SK-N-SH treated with all-trans-retinoic acid at 6 μM for 48 hours (cell line): Measurements from ENCODE around the gene DDX24.

Experiments used
- ATAC-seq: fragments of 200-7000 bp; cut with Tn5 transposase; 3 replicates; pipeline ENCODE4 v1.9.1; 2020; ENCODE audit warnings: mild to moderate bottlenecking, moderate library complexity
- ARNTL ChIP-seq: fragments of 450-650 bp; formaldehyde crosslinking; IDR thresholded peaks from 2 replicates; pipeline ENCODE4 v1.5.0; 2020; ENCODE audit warnings: low read depth, mild to moderate bottlenecking, moderate library complexity, borderline replicate concordance
- BACH2 ChIP-seq: fragments of 250-450 bp; sonication (Bioruptor Pico); IDR thresholded peaks from 2 replicates; pipeline ENCODE4 v1.9.0; 2021; ENCODE audit warnings: mild to moderate bottlenecking, borderline replicate concordance
- CSDC2 ChIP-seq: fragments of 250-450 bp; sonication (Bioruptor Pico); IDR thresholded peaks from 2 replicates; pipeline ENCODE4 v1.5.0; 2020; ENCODE audit warnings: mild to moderate bottlenecking, moderate library complexity
- ESRRG ChIP-seq: fragments of 250-450 bp; sonication (Bioruptor Pico); IDR thresholded peaks from 2 replicates; pipeline ENCODE4 v1.6.1; 2021; ENCODE audit warnings: mild to moderate bottlenecking
- GLIS3 ChIP-seq: fragments of 250-450 bp; sonication (Bioruptor Pico); IDR thresholded peaks from 2 replicates; pipeline ENCODE4 v1.5.0; 2020; ENCODE audit warnings: mild to moderate bottlenecking, moderate library complexity
- ISL1 ChIP-seq: fragments of 250-450 bp; sonication (Bioruptor Pico); IDR thresholded peaks from 2 replicates; pipeline ENCODE4 v2.1.2; 2022; ENCODE audit warnings: mild to moderate bottlenecking, moderate library complexity
- OSR1 ChIP-seq: fragments of 250-450 bp; sonication (Bioruptor Pico); IDR thresholded peaks from 2 replicates; pipeline ENCODE4 v1.8.0; 2022; ENCODE audit warnings: moderate library complexity, mild to moderate bottlenecking, inconsistent platforms
- PPARA ChIP-seq: fragments of 250-450 bp; sonication (Bioruptor Pico); IDR thresholded peaks from 2 replicates; pipeline ENCODE4 v1.5.0; 2020; ENCODE audit warnings: mild to moderate bottlenecking, borderline replicate concordance
- RARB ChIP-seq: fragments of 250-450 bp; sonication (Bioruptor Pico); IDR thresholded peaks from 2 replicates; pipeline ENCODE4 v1.8.0; 2021; ENCODE audit warnings: mild to moderate bottlenecking, moderate library complexity
- SNAI2 ChIP-seq: fragments of 250-450 bp; sonication (Bioruptor Pico); IDR thresholded peaks from 2 replicates; pipeline ENCODE4 v1.5.0; 2020; ENCODE audit warnings: mild to moderate bottlenecking, moderate library complexity
- TCF4 ChIP-seq: fragments of 250-450 bp; sonication (Bioruptor Pico); IDR thresholded peaks from 2 replicates; pipeline ENCODE4 v1.8.0; 2021; ENCODE audit warnings: mild to moderate bottlenecking, moderate library complexity, borderline replicate concordance
- ZC3H10 ChIP-seq: fragments of 250-450 bp; sonication (Bioruptor Pico); IDR thresholded peaks from 2 replicates; pipeline ENCODE4 v1.5.1; 2021; ENCODE audit warnings: mild to moderate bottlenecking, moderate library complexity
- ZFP3 ChIP-seq: fragments of 250-450 bp; sonication (Bioruptor Pico); IDR thresholded peaks from 2 replicates; pipeline ENCODE4 v1.5.0; 2020; ENCODE audit warnings: mild to moderate bottlenecking, moderate library complexity
- ZFP30 ChIP-seq: fragments of 450-650 bp; formaldehyde crosslinking; IDR thresholded peaks from 2 replicates; pipeline ENCODE4 v1.5.0; 2022; ENCODE audit warnings: mild to moderate bottlenecking, moderate library complexity
- ZNF70 ChIP-seq: fragments of 450-650 bp; formaldehyde crosslinking; IDR thresholded peaks from 2 replicates; pipeline ENCODE4 v1.5.0; 2020; ENCODE audit warnings: mild to moderate bottlenecking, moderate library complexity
- ZNF8 ChIP-seq: fragments of 450-650 bp; formaldehyde crosslinking; IDR thresholded peaks from 2 replicates; pipeline ENCODE4 v1.5.0; 2020; ENCODE audit warnings: mild to moderate bottlenecking, moderate library complexity
- TF ChIP-seq, protein P1 (sequence below): fragments of 250-450 bp; sonication (Bioruptor Pico); IDR thresholded peaks from 2 replicates; pipeline ENCODE4 v1.5.1; 2020; ENCODE audit warnings: low read depth, mild to moderate bottlenecking, moderate library complexity
- TF ChIP-seq, protein P2 (sequence below): fragments of 250-450 bp; sonication (Bioruptor Pico); IDR thresholded peaks from 2 replicates; pipeline ENCODE4 v1.8.0; 2021; ENCODE audit warnings: low read depth, mild to moderate bottlenecking, moderate library complexity, borderline replicate concordance
- TF ChIP-seq, protein P3 (sequence below): fragments of 250-450 bp; sonication (Bioruptor Pico); IDR thresholded peaks from 2 replicates; pipeline ENCODE4 v1.8.0; 2020; ENCODE audit warnings: mild to moderate bottlenecking, moderate library complexity, borderline replicate concordance
- TF ChIP-seq, protein P4 (sequence below): fragments of 250-450 bp; sonication (Bioruptor Pico); IDR thresholded peaks from 2 replicates; pipeline ENCODE4 v1.5.1; 2021; ENCODE audit warnings: mild to moderate bottlenecking, moderate library complexity
- TF ChIP-seq, protein P5 (sequence below): fragments of 250-450 bp; sonication (Bioruptor Pico); IDR thresholded peaks from 2 replicates; pipeline ENCODE4 v1.5.0; 2020; ENCODE audit warnings: mild to moderate bottlenecking, moderate library complexity

Gene DDX24

DNA sequence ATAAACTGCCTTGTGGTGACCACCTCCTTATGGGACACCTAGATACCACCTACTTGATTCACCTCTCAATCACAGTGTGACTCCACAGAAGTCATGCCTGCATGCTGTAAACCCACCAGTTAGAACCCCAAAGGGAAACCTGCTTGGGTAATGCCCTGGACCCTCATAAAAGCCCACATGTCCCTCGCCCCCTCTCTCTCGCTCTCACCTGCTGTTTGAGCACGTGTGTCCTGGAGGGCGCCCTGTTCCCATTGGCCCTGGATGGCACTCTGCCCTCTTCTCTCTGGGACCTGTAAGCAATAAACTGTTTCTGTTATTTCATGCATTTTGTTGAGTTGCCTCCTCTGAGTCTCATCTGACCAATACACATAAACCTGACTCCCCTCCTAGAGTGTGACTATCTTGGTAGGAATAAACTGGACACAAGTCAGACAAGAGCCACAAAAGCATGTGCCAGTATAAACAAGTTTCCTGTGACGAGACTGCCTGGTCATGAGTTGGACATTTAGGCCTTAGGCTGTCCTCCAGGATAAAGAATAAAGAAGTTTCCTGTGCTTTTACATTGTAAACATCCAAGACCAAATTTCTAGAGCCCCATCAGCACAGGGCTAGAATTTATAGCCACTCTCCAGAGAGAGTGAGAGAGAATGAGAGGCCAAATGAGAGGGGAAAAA, 39.8 kb upstream of the DDX24 start (continued):
- TF ChIP-seq GLIS3 (CRISPR knock-in tag) (no peak), ZNF8 (no peak), ZFP3 (no peak), ARNTL (no peak), ZFP30 (no peak), SNAI2 (no peak), RARB (no peak), PPARA (CRISPR knock-in tag) (no peak), OSR1 (CRISPR knock-in tag) (no peak), ZC3H10 (no peak)
- TF ChIP-seq, protein P1, sequence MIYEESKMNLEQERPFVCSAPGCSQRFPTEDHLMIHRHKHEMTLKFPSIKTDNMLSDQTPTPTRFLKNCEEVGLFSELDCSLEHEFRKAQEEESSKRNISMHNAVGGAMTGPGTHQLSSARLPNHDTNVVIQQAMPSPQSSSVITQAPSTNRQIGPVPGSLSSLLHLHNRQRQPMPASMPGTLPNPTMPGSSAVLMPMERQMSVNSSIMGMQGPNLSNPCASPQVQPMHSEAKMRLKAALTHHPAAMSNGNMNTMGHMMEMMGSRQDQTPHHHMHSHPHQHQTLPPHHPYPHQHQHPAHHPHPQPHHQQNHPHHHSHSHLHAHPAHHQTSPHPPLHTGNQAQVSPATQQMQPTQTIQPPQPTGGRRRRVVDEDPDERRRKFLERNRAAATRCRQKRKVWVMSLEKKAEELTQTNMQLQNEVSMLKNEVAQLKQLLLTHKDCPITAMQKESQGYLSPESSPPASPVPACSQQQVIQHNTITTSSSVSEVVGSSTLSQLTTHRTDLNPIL (CRISPR knock-in tag): no peak

DNA sequence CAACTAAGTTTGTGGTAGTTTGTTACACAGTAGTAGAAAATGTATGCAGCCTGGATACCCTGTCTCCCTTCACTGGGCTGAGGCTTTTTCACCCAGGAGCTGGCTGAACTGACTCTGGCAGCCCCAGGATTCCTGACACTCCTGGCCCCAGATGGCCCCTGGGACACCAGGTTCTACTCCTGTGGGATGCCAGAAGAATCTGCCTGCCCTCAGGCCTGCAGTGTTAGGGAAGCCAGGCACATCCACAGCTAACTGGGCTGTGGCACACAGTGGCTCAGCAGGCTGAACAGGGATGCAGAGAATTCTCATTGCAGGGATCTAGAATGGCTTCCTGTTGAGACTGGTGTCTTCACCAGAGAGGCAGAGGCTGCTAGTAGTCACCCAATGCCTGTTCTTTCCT, 38.1 kb upstream of the DDX24 start:
- no peak for ATAC-seq
- TF ChIP-seq, protein P2, sequence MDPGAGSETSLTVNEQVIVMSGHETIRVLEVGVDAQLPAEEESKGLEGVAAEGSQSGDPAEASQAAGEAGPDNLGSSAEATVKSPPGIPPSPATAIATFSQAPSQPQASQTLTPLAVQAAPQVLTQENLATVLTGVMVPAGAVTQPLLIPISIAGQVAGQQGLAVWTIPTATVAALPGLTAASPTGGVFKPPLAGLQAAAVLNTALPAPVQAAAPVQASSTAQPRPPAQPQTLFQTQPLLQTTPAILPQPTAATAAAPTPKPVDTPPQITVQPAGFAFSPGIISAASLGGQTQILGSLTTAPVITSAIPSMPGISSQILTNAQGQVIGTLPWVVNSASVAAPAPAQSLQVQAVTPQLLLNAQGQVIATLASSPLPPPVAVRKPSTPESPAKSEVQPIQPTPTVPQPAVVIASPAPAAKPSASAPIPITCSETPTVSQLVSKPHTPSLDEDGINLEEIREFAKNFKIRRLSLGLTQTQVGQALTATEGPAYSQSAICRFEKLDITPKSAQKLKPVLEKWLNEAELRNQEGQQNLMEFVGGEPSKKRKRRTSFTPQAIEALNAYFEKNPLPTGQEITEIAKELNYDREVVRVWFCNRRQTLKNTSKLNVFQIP (CRISPR knock-in tag): no peak
- TF ChIP-seq ZNF8 (no peak), ZNF70 (no peak), ZFP3 (no peak), BACH2 (no peak), SNAI2 (no peak), TCF4 (CRISPR knock-in tag) (no peak), GLIS3 (CRISPR knock-in tag) (no peak), ZC3H10 (no peak), ESRRG (CRISPR knock-in tag) (no peak)
- TF ChIP-seq, protein P3, sequence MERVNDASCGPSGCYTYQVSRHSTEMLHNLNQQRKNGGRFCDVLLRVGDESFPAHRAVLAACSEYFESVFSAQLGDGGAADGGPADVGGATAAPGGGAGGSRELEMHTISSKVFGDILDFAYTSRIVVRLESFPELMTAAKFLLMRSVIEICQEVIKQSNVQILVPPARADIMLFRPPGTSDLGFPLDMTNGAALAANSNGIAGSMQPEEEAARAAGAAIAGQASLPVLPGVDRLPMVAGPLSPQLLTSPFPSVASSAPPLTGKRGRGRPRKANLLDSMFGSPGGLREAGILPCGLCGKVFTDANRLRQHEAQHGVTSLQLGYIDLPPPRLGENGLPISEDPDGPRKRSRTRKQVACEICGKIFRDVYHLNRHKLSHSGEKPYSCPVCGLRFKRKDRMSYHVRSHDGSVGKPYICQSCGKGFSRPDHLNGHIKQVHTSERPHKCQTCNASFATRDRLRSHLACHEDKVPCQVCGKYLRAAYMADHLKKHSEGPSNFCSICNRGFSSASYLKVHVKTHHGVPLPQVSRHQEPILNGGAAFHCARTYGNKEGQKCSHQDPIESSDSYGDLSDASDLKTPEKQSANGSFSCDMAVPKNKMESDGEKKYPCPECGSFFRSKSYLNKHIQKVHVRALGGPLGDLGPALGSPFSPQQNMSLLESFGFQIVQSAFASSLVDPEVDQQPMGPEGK: no peak
- TF ChIP-seq, protein P4, sequence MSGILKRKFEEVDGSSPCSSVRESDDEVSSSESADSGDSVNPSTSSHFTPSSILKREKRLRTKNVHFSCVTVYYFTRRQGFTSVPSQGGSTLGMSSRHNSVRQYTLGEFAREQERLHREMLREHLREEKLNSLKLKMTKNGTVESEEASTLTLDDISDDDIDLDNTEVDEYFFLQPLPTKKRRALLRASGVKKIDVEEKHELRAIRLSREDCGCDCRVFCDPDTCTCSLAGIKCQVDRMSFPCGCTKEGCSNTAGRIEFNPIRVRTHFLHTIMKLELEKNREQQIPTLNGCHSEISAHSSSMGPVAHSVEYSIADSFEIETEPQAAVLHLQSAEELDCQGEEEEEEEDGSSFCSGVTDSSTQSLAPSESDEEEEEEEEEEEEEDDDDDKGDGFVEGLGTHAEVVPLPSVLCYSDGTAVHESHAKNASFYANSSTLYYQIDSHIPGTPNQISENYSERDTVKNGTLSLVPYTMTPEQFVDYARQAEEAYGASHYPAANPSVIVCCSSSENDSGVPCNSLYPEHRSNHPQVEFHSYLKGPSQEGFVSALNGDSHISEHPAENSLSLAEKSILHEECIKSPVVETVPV: no peak
- TF ChIP-seq, protein P1 (CRISPR knock-in tag): no peak

DNA sequence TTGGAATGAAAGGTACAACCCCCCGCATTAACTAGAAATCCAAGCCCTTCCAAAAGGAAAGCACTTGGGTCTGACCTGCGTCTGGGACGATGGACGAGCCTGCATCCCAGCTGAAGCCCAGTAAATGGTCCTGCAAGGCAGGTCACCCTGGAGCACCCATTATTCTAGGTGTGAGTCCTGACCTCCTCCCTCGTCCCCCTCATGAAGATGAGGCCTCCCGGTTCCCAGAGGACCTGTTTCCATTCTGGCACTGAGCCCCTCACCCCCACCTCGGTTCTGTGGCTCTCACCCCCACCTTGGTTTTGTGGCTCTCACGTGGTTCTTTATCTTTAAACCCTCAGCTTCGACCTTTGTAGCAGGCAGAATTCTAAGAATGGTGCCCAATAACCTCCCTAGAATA, 36.9 kb upstream of the DDX24 start:
- TF ChIP-seq, protein P3: no peak
- no peak for ATAC-seq

DNA sequence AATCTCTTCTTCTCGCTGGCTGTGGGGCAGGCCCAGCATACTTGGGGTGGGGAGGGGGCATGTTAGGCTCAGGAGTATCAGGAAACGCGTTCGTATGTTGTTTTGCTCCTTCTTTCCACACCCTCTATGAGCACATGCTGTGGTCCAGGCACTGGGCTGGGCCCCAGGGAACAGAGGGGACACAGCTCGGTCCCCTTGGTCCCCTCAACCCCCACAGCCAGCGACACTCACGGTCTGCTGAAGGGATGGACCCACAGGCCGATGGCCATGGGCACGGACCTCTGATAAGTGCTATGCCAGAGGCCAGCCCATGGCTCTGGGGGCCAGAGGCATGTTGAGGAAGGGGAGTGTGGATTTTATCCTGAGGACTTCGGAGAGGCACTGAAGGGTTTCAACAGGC, 35.7 kb upstream of the DDX24 start:
- ATAC-seq: no peak
- TF ChIP-seq ESRRG (CRISPR knock-in tag) (no peak), ZFP30 (no peak), BACH2 (no peak), OSR1 (CRISPR knock-in tag) (no peak), ARNTL (no peak), GLIS3 (CRISPR knock-in tag) (no peak), CSDC2 (CRISPR knock-in tag) (no peak), ISL1 (CRISPR knock-in tag) (no peak), ZNF8 (no peak)
- TF ChIP-seq, protein P1 (CRISPR knock-in tag): no peak
- TF ChIP-seq, protein P4: no peak
- TF ChIP-seq, protein P5, sequence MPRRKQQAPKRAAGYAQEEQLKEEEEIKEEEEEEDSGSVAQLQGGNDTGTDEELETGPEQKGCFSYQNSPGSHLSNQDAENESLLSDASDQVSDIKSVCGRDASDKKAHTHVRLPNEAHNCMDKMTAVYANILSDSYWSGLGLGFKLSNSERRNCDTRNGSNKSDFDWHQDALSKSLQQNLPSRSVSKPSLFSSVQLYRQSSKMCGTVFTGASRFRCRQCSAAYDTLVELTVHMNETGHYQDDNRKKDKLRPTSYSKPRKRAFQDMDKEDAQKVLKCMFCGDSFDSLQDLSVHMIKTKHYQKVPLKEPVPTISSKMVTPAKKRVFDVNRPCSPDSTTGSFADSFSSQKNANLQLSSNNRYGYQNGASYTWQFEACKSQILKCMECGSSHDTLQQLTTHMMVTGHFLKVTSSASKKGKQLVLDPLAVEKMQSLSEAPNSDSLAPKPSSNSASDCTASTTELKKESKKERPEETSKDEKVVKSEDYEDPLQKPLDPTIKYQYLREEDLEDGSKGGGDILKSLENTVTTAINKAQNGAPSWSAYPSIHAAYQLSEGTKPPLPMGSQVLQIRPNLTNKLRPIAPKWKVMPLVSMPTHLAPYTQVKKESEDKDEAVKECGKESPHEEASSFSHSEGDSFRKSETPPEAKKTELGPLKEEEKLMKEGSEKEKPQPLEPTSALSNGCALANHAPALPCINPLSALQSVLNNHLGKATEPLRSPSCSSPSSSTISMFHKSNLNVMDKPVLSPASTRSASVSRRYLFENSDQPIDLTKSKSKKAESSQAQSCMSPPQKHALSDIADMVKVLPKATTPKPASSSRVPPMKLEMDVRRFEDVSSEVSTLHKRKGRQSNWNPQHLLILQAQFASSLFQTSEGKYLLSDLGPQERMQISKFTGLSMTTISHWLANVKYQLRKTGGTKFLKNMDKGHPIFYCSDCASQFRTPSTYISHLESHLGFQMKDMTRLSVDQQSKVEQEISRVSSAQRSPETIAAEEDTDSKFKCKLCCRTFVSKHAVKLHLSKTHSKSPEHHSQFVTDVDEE (CRISPR knock-in tag): no peak
